Hematopoietic multipotent progenitor cell treated with erythropoietin and hydrocortisone succinate and interleukin-3 and kit ligand, for 8 days (in vitro differentiated cells): ENCODE data around the gene RAPSN.

Experiments
- DNase-seq: peaks from one replicate; pipeline ENCODE4 v3.0.0-alpha.2; 2015

Gene RAPSN

GRCh38 chr11:47431356-47432083 is 17.4 kb downstream of the RAPSN start:
- DNase-seq: no peak

GRCh38 chr11:47430524-47430923 is 18.4 kb downstream of the RAPSN start:
- no peak for DNase-seq

GRCh38 chr11:47426062-47426956 is 22.6 kb downstream of the RAPSN start, which contains the start of gene PSMC3:
Gene PSMC3, minus strand, starts transcription at chr11:47426439. Its CDS starts 160 bp downstream, at chr11:47426279.
- peak; percentile 97 for DNase-seq

GRCh38 chr11:47425611-47426010 is 23.3 kb downstream of the RAPSN start:
- no peak for DNase-seq

GRCh38 chr11:47418454-47419259 is 30.3 kb downstream of the RAPSN start:
- DNase-seq: no peak

GRCh38 chr11:47417712-47418111 is 31.2 kb downstream of the RAPSN start:
- DNase-seq: no peak

GRCh38 chr11:47415949-47416472 is 32.9 kb downstream of the RAPSN start:
- no peak for DNase-seq

GRCh38 chr11:47415091-47415854 is 33.7 kb downstream of the RAPSN start:
- no peak for DNase-seq

- DNase-seq: no peak
Observed at GRCh38 chr11:47414685-47415070, 34.3 kb downstream of the RAPSN start.

GRCh38 chr11:47413908-47414684 is 34.8 kb downstream of the RAPSN start:
- no peak for DNase-seq

GRCh38 chr11:47413351-47413750 is 35.6 kb downstream of the RAPSN start:
- no peak for DNase-seq

- DNase-seq: peak; percentile 58
Observed at GRCh38 chr11:47411884-47412746, 36.8 kb downstream of the RAPSN start.

- no peak for DNase-seq
Observed at GRCh38 chr11:47410370-47411264, 38.3 kb downstream of the RAPSN start.

- no peak for DNase-seq
Observed at GRCh38 chr11:47409440-47410369, 39.2 kb downstream of the RAPSN start.

- DNase-seq: no peak
Observed at GRCh38 chr11:47408598-47409439, 40.1 kb downstream of the RAPSN start.

GRCh38 chr11:47407746-47408590 is 41.0 kb downstream of the RAPSN start, which contains the start of gene SLC39A13:
Gene SLC39A13, plus strand, starts transcription at chr11:47408590. Its CDS starts 1,505 bp downstream, at chr11:47410095.
- peak; percentile 90 for DNase-seq
